Effector CD8-positive, alpha-beta T cell (primary cell): ENCODE measurements around the gene C3orf22.
"Not testable (repeated sequence)": the region's sequence is repeated elsewhere in the genome, so short reads cannot be mapped to it uniquely, and the experiment has no call there.

Experiments
- DNase-seq: peaks from one replicate; lab custom pipeline; 2025; lab: John Stamatoyannopoulos, UW

Gene C3orf22

DNA sequence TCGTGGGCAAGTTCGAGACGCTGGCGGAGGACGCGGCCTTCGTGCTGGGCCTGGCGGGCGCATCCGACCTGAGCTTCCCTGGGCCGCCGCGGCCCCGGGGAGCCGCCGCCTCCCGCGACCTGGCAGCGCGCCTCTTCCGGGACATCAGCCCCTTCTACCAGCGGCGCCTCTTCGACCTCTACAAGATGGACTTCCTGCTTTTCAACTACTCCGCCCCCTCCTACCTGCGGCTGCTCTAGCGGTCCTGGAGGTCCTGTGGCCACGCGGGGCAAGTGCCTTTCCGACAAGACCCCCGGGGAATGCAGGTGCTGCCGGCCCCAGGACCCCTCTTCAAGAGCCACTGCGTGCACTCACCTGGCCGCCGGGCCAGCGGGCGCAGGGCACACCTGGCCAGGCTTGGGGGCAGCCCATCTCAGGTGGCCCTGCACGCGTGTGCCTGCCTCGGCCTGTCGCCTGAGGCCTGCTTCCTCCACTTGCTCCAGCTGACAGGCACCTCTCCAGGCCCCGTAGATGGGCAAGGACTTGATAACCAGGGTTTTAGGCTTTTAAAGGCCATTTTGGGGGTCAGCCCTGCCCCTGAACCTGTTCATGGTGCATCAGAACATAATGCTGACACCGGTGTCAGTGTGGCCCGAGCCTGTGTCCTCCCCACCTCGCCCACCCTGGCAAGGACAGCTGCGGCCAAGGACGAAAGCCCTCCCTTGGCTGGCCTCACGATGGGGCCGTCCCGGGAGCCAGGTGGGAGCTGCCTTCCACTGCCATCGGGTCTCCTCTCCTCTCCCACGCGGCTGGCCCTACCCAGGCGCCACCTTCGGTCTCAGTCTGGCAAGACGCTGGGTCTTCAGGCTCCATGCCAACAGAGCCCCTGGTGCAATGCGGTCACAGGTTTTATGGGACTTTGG is 16.1 kb downstream of the C3orf22 start:
- no peak for DNase-seq

DNA sequence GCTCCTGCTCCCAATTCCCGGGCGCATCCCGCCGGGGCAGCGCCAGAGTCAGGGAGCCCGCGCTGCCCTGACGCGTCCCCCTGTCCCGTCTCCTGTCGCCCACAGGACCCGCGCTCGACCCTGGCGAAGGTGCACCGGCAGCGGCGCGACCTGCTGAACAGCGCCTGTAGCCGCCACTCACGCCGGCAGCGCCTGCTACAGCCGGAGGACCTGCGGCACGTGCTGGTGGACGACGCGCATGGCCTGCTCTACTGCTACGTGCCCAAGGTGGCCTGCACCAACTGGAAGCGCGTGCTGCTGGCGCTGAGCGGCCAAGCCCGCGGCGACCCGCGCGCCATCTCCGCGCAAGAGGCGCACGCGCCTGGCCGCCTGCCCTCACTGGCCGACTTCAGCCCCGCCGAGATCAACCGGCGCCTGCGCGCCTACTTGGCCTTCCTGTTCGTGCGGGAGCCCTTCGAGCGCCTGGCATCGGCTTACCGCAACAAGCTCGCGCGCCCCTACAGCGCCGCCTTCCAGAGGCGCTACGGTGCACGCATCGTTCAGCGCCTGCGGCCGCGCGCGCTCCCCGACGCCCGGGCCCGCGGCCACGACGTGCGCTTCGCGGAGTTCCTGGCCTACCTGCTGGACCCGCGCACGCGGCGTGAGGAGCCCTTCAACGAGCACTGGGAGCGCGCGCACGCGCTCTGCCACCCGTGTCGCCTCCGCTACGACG is 16.9 kb downstream of the C3orf22 start:
- no peak for DNase-seq

DNA sequence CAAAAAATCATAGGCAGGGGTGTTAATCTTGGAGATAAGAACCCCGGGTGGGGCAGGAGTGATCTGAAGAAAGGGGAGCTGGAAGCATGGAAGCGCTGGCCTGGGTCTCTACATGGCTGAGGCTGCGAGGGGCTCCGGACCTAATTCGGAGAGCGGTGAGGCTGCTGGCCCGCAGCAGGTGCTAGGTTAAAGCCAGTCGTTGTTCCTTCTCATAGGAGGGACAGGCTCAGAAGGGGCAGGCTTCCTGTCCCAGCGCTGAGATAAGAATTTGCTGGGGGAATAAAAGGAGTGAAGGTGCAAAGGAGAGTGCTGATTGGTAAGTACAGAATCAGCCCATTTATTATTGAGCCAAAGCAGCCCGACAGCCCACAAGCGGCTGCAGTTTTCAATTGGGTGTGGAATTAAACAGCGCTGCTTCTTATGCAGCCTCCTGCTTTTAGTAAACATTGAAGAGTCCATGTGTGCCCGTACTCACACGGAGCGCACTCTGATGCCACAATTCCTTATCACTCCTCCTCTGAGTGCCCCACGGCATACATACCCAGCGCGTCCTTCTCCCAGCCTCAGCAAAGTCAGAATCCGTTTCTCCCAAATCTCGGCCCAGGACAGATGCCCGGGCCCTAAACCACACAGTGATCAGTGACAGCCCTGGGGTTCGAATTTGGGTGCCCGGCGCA is 17.6 kb downstream of the C3orf22 start:
- no peak for DNase-seq

DNA sequence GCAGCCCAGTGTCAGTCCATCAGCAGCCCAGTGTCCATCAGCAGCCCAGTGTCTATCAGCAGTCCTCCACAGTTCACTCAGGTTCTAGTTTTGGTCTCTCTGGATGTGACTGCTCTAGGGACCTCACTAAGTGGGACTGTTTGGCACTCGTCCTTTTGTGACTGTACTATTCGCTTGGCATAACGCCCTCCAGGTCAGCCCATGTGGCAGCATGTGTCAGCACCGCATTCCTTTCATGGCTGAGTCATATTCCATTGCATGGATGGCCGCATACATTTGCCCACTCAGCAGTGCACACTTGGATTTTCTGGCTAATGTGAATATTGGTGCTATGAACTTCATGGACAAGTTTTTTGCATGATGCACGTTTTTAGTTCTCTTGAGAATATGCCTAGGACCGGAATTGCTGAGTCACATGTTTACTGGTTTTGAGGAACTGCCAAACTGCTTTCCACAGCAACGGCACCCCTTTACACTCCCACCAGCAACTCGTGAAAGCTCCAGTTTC is 18.3 kb downstream of the C3orf22 start:
- DNase-seq, result no peak

DNA sequence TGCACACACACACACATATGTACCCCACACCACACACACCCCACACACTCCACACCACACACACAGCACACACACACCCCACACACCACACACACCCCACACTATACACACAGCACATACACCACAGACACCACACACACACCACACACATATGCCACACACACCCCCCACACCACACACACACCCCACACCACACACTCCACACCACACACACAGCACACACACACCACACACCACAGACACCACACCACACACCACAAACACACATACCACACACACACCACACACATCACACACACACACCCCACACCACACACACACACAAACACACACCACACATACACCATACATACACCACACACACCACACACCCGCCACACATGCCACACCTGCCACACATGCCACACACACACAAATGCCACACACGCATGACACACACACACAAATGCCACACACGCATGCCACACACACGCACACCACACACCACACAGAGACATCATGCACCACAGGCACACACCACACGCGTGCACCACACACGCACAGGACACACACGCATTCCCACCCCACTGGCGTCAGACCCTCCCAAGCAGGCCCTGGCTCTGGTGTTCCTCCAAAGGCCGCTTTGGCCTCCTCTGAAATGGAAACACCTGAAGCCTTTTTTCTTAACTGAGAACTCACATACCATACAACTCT is 19.0 kb downstream of the C3orf22 start:
- DNase-seq, result no peak

DNA sequence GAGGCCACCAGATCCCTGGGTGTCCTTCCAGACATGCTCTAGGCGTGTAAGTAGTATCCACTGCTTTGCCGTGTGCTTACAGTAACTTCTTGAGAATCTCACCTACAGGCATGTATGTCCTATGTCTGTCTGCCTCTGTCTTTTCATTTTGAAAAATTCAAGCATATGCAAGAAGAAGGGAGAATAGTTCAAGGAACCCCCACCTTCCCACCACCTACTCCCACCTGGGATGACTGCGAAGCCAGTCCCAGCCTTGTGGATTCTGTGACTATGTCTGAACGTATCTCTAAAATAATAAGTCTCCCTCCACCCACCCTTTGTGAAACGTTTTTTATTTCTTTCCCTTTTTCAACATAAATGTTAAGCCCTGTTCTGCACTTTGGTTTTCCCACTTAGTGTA is 19.8 kb downstream of the C3orf22 start:
- no peak for DNase-seq

DNA sequence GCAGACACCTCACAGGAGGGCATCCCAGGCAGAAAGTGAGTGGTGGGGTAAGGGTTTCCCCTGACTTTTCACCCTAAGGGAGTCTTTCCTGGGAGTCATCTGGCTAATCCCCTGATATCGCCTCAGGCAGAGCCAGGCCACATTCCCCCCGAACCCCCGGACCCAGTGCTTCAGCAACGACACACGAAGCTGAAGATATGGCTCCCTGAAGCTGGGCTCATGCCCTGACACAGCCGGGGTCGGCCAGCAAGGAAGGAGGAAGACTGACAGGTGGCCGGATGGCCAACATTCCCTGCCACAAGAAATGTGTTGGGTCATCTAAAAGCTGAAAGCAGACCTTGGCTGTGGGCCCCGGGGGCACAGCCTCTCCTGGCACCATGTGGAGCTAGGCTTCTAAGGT is 20.4 kb downstream of the C3orf22 start:
- no peak for DNase-seq

DNA sequence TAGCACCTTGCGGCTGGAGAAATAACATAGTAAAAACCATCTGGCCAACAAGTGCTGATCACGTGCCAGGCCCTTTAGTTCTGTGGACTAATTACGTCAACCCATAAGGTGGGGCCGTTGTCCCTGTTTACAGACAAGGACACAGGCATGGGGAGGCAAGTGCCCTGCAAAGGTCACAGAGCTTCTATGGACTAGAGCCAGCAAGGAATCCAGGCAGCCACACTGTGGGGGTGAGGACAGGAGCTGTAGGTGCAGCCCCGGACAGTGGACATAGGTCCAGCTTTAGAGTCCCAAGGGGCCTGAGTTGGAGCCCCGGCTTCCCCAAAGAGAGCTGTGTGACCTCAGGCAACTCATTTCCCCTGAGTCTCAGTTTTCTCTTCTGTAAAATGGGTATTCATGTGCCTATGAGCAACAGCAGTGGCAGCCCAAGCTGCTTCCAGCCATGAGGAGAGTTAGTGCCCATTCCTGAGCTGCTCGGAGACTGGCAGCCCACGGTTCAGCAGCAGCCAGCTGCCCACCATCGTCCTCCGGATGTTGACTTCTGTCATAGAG is 20.9 kb downstream of the C3orf22 start:
- no peak for DNase-seq

DNA sequence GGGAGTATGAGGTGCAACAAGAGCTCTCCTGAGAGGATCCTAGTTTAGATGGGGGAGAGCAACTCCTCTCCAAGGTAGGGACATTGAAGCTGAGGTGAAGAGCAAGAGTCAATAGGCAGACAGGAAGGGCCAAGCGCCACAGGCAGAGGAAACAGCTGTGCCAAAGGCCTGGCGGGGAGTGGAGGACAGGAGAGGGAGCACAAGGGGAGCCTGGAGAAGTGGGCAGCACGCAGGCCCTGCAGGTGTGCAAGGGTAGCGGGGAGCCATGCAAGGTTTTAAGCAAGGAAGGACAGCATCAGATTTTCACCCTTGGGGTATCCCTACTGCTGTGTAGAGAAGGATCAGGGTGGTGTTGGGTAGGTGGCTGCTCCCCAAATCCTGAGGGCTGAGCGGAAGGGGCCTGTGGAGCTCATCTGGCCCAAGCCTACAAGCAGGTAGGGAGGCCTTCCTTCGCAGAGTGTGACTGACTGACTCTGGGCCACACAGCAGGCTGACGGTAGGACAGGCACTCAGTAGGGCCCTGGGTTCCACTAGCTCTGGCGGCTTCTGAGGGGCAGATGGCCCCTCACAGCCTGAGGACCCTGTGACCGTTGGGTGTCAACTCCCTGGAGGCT is 21.5 kb downstream of the C3orf22 start:
- DNase-seq, result no peak

DNA sequence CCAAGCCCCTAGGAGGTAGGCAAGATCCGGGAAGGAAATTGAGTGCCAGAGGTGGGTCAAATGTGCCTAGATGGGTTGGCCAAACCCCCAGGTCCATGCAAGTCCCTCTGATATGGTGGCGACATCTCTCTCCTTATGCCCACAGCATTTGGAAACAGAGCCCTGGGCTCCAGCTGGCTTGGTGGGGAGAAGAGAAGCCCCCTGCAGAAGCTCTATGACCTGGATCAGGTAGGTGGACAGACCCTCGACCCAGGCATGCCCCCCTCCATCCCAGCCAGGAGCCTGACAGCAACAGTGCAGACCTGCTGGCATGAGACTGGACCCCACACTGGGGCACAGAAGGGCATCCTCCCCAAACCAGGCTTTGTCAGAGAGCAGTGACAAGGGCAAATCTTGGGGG is 22.6 kb downstream of the C3orf22 start:
- DNase-seq, result no peak

DNA sequence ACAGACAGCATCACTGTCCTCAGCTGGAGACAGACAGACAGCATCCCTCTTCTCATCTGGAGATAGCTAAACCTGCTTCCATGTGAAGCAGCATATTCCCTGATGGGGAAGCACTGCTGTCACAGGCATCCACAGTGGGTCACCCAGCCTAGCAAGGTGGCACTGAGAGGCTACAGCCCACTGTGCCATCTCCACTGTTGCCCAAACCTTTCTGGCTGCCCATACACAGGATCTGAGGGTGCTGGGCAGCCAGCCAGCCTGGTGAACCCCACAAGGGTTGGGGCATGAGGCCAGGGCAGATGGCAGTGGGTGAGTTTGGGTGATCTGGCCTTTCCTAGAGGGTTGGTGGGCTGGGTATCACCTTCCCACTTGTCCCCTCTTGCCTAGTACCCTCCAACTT is 23.1 kb downstream of the C3orf22 start:
- DNase-seq, result no peak

DNA sequence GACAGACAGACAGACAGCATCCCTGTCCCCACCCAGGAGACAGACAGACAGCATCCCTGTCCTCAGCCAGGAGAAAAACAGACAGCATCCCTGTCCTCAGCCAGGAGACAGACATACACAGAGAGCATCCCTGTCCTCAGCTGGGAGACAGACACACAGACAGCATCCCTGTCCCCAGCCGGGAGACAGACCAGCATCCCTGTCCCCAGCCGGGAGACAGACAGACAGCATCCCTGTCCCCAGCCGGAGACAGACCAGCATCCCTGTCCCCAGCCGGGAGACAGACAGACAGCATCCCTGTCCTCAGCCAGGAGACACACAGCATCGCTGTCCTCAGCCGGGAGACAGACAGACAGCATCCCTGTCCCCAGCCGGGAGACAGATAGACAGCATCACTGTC is 24.0 kb downstream of the C3orf22 start:
- DNase-seq, result not testable (repeated sequence)

DNA sequence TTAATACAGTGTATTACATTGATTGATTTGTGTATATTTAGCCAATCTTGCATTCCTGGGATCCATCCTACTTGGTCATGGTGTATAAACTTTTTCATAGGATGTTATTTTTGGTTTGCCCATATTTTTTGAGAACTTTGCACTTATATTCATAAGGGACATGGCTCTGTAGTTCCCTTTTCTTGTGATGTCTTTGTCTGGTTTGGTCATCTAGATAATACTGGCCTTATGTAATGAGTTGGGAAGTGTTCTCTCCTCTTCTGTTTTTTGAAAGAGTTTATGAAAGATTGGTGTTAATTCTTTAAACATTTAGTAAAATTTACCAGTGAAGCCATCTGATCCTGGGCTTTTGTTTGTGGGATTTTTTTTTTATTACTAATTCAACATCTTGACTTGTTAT is 25.2 kb downstream of the C3orf22 start:
- DNase-seq, result no peak

DNA sequence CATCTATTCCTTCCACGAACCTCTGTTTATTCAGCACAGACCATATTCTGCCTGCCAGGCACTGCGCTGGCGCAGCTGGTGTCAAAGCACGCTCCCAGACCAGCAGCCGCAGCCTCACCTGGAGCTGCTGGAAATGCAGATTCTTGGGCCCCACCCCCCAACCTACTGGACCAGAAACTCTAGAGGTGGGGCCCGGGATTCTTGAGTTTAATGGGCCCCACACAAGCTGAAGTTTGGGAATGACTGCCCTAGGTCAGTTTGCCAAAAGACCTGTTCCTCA is 27.7 kb downstream of the C3orf22 start:
- no peak for DNase-seq

DNA sequence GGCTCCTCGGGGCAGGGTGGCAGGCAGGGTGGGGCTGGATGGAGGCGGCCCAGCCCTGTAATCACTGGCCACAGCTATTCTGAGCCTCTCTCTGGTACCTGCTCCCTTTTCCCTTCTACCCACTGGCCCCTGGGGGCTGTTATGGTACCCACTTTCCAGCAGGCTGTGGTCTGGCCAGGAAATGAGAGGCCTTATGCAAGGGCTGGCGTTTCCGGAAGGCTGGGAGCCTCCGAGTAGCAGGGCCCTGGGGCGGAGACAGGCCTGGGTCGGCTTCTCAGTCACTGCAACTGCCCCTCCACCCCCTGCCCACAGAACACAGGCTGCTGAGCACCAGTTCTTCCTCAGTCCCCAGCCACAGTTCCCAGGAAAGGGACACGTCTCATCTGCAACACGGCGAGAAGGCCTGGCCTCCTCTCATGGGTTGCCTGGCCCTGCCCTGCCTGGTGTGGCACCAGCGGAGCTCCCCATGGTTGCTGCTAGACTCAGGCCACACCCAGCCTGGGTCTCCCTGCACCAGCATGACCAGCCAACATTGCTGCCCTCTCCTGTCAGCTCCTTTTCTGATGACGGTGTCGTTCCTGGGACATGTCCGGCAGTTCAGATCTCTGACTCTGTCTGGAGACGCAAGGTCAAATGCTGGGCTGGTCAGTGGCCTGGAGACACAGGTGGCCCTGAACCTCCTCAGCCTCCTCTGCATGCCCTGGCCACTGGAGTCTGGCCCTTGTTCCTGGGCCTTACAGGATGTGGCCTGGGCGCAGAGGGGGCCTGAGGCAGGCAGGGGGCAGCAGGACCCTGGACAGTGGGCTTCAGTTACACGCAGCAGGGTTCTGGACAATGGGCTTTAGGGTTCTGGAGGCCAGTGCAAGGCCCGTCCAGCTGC is 28.3 kb downstream of the C3orf22 start:
- DNase-seq, result no peak

DNA sequence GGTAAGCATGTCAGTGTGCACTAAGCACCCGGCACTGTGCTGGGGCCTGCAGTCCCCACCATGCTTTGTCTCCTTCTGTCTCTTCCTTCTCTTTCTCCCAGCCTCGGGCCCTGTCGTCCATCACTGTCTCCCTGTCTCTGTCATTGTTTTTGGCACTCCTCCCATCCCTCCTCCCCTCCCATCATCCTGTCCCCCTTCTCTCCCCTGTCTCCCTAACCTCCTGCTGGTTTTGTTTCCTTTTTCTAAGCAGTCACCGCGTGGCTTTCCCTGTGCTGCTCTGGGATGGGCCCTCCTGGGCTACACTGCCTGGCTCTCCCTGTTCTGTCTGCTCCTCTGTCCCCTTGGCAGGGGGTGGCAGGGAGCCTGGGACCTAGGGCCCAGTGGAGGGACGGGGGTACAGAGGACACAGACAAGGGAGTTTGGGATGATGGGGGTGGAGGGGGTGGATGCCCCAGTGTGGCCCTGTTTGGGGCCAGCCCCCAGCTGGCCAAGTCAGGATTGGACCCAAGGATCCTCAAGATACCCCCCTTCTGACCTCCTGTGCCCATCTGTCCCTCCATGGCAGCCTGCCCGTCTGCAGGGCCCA is 29.1 kb downstream of the C3orf22 start:
- no peak for DNase-seq

DNA sequence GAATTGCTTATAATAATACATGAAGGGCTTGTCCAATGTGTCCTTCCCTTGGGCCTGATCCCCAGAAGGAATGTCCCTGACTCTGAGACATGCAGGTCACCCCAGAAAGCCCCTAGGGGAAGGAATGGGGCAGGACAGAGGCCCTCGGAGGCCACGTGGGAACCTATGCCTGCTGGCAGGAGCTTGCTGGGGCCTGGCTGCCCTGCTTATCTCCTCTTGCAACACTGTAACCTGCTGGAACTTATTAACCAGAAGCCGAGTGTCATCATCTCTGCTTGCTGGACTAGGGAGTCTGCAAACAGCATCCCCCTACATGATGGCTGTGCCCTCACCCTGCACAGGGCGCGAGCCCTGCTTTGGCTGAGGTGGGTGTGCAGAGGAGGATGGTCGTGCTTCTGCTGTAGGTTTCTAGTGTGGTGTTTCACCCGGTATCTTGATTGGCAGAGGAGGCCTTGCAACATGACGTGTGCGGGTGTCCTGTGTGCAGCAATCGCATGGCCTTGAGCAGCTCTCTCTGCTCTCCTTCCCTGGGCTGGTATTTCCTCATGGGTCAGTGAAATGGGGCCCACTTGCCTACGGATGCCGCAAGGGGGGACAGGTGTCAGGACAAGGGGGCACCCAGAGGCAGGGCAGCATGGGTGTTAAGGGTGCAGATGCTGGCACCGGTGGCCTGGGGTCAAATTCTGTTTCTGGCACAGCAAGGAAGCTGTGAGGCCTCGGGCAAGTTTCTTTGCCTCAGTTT is 29.8 kb downstream of the C3orf22 start:
- no peak for DNase-seq

DNA sequence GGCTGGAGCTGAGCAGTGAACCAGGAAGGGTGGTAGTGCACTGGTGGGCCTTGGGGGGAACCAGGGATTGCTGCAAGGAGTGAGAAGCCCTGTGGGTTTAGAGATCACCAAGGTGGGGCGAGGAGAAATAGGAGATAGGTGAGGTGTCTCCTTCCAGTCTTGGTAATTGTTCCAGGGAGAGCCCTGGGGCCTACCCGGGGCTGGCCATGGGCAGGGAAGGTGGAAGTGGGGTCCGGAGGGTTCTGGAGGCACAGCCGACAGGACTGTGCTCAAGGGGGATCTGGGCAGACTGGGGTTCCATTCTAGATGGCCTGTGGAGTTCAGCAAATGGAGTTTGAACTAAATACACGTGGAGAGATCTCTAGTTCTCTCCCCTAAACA is 30.3 kb downstream of the C3orf22 start:
- no peak for DNase-seq

DNA sequence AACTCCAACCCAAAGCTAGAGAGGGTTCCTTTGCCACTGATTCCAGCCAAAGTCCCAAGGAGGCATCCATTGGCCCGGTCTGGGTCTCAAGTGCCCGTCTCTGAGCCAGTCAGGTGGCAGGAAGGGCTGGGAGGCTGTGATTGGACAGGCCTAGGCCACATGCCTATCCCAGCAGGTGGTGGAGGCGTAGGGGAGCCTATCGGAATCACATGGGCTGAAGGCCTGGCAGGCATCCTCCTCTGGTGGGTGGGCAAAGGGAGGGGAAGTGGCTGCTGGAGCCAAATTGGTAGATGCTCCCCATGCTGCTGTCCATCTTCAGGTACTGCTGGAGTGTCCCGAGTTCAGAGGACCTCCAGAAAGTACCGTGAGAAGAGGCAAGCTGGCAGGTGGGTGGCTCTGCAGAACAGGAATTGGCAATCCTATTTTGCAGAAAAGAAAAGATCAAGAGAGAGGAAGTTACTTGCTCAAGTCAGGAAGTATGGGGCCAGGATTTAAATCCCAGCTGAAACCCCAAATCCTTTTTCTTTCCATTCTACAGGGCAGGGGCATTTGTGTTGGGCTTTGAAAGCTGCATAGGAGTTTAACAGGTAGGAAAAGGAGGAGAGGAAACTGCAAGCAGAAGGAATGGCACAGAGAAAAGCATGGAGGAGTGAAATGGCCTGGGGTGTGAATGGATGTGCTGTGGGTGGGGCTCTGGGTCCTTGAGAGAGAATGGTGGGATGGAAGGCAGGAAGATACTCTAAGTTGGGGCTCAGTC is 31.1 kb downstream of the C3orf22 start:
- DNase-seq, result no peak
